Measurements from ENCODE around the gene INKA1. TPM values are rescaled to one million over a fixed set of nuclear protein-coding genes. Genes with fewer than 3 reads are reported as not detected.
A peak's percentile ranks its signal among the peaks of the same experiment; 100 is the strongest.

INKA1 gene
- total and polyA plus RNA-seq, 3 donors from 2014 or later = 4.0 to 6.3 (median 5.1) TPM

DNA sequence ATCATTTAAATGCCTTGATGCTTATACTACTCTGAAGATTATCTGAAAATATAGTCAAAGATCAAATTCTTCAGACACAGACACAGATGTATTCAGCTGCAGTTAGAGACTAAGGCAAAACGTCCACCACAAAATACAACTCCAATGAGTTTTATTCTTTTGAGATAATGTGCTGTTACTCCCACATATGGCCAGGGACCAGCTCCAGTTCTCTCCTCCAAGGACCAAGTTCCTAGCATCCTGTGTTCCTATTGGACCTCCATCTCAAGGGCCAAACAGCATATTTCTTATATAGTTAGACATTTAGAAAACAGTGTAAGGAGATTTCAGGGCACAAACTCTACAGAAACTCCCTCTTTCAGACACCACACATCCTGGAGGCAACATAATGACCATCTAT lies 43.8 kb upstream of the INKA1 start:
- Histone ChIP-seq H3K4me1 (peaks cover 30% of the 10 kb centered on the region), H3K4me3 (no peak overlapping the region), H3K36me3 (ENCODE audit: low read depth, missing control alignments) (no peaks in the 10 kb centered on the region), H3K9me3 (no peaks in the 10 kb centered on the region), H3K27ac (peak overlapping the region; percentile 21 to 51), H3K27me3 (no peaks in the 10 kb centered on the region)
- peak; percentile 67 for DNase-seq
- TF ChIP-seq POLR2A (IDR thresholded peaks at IDR 0.05) = no peak
- TF ChIP-seq, protein P1, sequence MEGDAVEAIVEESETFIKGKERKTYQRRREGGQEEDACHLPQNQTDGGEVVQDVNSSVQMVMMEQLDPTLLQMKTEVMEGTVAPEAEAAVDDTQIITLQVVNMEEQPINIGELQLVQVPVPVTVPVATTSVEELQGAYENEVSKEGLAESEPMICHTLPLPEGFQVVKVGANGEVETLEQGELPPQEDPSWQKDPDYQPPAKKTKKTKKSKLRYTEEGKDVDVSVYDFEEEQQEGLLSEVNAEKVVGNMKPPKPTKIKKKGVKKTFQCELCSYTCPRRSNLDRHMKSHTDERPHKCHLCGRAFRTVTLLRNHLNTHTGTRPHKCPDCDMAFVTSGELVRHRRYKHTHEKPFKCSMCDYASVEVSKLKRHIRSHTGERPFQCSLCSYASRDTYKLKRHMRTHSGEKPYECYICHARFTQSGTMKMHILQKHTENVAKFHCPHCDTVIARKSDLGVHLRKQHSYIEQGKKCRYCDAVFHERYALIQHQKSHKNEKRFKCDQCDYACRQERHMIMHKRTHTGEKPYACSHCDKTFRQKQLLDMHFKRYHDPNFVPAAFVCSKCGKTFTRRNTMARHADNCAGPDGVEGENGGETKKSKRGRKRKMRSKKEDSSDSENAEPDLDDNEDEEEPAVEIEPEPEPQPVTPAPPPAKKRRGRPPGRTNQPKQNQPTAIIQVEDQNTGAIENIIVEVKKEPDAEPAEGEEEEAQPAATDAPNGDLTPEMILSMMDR (IDR thresholded peaks at IDR 0.05) = no peak
- 27 to 41% methylated on average over 1 of the region's 1 CpG for WGBS, 2 donors
- intact Hi-C loops (cut with DNase I; ENCODE audit: low total_unique reads) = no loop called here

DNA sequence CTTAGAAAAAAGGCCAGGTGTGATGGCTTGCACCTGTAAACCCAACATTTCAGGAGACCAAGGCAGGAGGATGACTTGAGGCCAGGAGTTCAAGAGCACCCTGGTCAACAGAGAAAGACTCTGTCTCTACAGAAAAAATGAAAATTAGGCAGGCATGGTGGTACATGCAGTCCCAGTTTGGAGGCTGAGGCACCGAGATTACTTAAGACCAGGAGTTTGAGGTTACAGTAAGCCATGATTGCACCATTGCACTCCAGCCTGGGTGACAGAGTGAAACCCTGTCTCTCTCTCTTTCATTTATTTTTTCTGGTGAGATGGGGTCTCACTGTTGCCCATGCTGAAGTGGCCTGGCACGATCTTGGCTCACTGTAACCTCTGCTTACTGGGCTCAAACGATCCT lies 41.4 kb upstream of the INKA1 start:
- H3K4me3 ChIP-seq = no peak overlapping the region
- TF ChIP-seq POLR2A (IDR thresholded peaks at IDR 0.05) = no peak
- TF ChIP-seq, protein P1 (IDR thresholded peaks at IDR 0.05) = no peak
- no peaks in the 10 kb centered on the region for H3K36me3 ChIP-seq (ENCODE audit: low read depth, missing control alignments)
- intact Hi-C loops (cut with DNase I; ENCODE audit: low total_unique reads) = no loop called here
- H3K4me1 ChIP-seq = peaks cover 17% of the 10 kb centered on the region
- no peak overlapping the region for H3K27ac ChIP-seq
- no peak for DNase-seq
- no peaks in the 10 kb centered on the region for H3K27me3 ChIP-seq
- H3K9me3 ChIP-seq = no peaks in the 10 kb centered on the region
- WGBS, 2 donors = 78 to 92% methylated on average over 3 of the region's 3 CpGs

DNA sequence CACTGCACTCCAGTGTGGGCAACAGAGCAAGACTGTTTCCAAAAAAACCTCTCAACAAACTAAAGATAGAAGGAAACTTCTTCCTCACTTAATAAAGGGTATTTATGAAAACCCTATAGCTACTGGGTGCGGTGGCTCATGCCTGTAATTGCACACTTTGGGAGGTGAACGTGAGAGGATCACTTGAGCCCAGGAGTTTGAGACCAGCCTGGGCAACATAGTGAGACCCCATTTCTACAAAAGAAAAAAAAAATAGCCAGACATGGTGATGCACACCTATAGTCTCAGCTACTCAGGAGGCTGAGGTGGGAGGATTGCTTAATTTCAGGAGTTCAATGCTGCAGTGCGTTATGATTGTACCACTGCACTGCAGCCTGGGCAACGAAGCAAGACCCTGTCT lies 39.1 kb upstream of the INKA1 start:
- TF ChIP-seq POLR2A (IDR thresholded peaks at IDR 0.05) = no peak
- TF ChIP-seq, protein P1 (IDR thresholded peaks at IDR 0.05) = no peak
- 84 to 90% methylated on average over 4 of the region's 4 CpGs for WGBS, 2 donors
- H3K36me3 ChIP-seq (ENCODE audit: low read depth, missing control alignments) = no peaks in the 10 kb centered on the region
- H3K27me3 ChIP-seq = no peaks in the 10 kb centered on the region
- peaks cover 13% of the 10 kb centered on the region for H3K4me1 ChIP-seq
- H3K27ac ChIP-seq = no peak overlapping the region
- DNase-seq = no peak
- intact Hi-C loops (cut with DNase I; ENCODE audit: low total_unique reads) = no loop called here
- no peak overlapping the region for H3K4me3 ChIP-seq
- H3K9me3 ChIP-seq = no peaks in the 10 kb centered on the region

DNA sequence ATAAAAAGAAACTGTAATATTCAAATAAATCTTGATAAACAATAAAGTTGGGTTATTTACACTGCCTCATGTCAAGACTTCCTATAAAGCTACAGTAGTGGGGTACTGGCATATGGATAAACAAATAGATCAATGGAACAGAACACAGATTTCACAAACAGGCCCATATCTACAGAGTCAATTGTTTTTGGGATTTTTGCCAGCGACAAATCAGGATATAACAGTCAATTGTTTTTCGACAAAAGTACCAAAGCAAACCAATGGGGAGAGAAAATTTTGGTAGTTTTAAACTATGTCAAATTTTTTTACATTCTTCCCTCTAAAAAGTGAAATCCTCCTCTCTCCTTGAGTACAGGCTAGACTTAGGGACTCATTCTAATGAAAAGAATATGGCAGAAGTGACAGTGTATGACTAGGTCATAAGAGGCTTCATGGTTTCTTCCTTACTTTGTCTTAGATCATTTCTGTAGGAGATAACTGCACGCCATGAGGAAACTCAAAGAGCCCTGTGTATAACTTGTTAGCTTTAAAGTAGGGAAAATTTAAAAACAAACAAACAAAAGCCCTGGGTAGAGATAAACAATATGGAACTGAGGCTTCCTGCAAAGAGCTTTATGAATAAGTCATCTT lies 33.7 kb upstream of the INKA1 start:
- H3K4me3 ChIP-seq = no peak overlapping the region
- intact Hi-C loops (cut with DNase I; ENCODE audit: low total_unique reads) = no loop called here
- no peaks in the 10 kb centered on the region for H3K36me3 ChIP-seq (ENCODE audit: low read depth, missing control alignments)
- no peak for DNase-seq
- H3K4me1 ChIP-seq = peaks cover 18% of the 10 kb centered on the region
- peak overlapping the region; percentile 45 to 68 for H3K27ac ChIP-seq
- no peak for TF ChIP-seq POLR2A (IDR thresholded peaks at IDR 0.05)
- TF ChIP-seq, protein P1 (IDR thresholded peaks at IDR 0.05) = no peak
- H3K27me3 ChIP-seq = no peaks in the 10 kb centered on the region
- 75% methylated on average over 3 of the region's 3 CpGs for WGBS, 2 donors
- no peaks in the 10 kb centered on the region for H3K9me3 ChIP-seq

DNA sequence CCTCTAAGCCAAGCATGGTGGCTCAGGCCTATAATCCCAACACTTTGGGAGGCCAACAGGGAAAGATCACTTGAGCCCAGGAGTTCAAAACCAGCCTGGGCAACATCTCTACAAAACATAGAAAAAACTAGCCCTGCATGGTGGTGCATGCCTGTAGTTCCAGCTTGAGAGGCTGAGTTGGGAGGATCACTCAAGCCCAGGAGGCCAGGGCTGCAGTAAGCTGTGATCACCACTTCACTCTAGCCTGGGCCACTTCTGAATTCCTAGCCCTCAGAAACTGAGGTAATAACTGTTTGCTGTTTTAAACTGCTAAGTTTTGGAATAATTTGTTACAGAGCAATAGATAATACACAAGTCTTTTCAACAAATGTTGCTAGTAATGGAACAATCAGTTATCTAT lies 33.1 kb upstream of the INKA1 start:
- Histone ChIP-seq H3K4me3 (no peak overlapping the region), H3K27me3 (no peaks in the 10 kb centered on the region), H3K36me3 (ENCODE audit: low read depth, missing control alignments) (no peaks in the 10 kb centered on the region), H3K9me3 (no peaks in the 10 kb centered on the region), H3K27ac (peak overlapping the region; percentile 45 to 68), H3K4me1 (peaks cover 18% of the 10 kb centered on the region)
- TF ChIP-seq POLR2A (IDR thresholded peaks at IDR 0.05) = no peak
- TF ChIP-seq, protein P1 (IDR thresholded peaks at IDR 0.05) = no peak
- DNase-seq = peak; percentile 24
- intact Hi-C loops (cut with DNase I; ENCODE audit: low total_unique reads) = no loop called here
